ENCODE data around the gene LRMDA.

LRMDA gene

DNA sequence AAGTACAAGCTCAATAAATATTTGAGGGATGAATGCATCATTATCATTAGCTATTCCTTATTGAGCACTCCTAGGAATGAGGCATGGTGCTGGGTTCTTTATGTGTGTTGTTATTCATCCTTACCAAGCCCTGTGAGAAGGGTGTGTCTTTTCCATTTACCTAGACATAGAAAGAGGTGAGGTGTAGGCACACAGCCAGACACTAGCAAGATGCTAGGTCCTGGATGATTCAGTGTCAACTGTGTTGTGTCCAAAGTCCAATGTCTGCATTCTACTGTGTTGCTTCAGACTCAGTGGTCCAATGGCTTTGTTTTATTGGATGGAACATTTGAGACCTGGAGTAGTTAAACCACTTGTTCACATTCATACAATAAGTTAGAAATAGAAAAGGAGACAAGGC lies 605.5 kb downstream of the LRMDA start:
- Histone ChIP-seq H3K36me3 (ENCODE audit: control insufficient read depth in 2 of 2, insufficient read depth in 1 of 2, low read length in 2 of 2) (peaks cover 0 to 3% of the 10 kb centered on the region in 2 experiments; a peak in 1 of 3 replicates), H3K4me3 (ENCODE audit: low read depth, low read length) (no peak overlapping the region), H3K27ac (ENCODE audit: extremely low read depth, low read depth, low read length) (no peak overlapping the region), H3K9me3 (ENCODE audit: control insufficient read depth, insufficient read depth, low read depth, low read length) (no peaks in the 10 kb centered on the region), H3K4me1 (ENCODE audit: control insufficient read depth, insufficient read depth, low read length) (peaks cover 14% of the 10 kb centered on the region)
- ChIA-PET POLR2A (no interaction called here), CTCF (interaction anchor here (0.5 to 2.8 kb wide), 26 partner anchors 9 to 969 kb away, joined by 3 to 29 read pairs (median 4); partner anchors contain the start of gene ZNF503)
- TF ChIP-seq ZNF175 (tag by site-specific recombination; IDR thresholded peaks at IDR 0.05) (no peak), ZNF16 (tag by site-specific recombination; IDR thresholded peaks at IDR 0.05; ENCODE audit: low read depth) (no peak), SP3 (tag by site-specific recombination; IDR thresholded peaks at IDR 0.05) (no peak), GLIS2 (tag by site-specific recombination; IDR thresholded peaks at IDR 0.05) (no peak), MEIS1 (CRISPR knock-in tag; IDR thresholded peaks at IDR 0.05; ENCODE audit: borderline replicate concordance) (no peak)
- TF ChIP-seq, protein P1, sequence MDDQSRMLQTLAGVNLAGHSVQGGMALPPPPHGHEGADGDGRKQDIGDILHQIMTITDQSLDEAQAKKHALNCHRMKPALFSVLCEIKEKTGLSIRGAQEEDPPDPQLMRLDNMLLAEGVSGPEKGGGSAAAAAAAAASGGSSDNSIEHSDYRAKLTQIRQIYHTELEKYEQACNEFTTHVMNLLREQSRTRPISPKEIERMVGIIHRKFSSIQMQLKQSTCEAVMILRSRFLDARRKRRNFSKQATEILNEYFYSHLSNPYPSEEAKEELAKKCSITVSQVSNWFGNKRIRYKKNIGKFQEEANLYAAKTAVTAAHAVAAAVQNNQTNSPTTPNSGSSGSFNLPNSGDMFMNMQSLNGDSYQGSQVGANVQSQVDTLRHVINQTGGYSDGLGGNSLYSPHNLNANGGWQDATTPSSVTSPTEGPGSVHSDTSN (CRISPR knock-in tag; IDR thresholded peaks at IDR 0.05): no peak
- TF ChIP-seq, protein P2, sequence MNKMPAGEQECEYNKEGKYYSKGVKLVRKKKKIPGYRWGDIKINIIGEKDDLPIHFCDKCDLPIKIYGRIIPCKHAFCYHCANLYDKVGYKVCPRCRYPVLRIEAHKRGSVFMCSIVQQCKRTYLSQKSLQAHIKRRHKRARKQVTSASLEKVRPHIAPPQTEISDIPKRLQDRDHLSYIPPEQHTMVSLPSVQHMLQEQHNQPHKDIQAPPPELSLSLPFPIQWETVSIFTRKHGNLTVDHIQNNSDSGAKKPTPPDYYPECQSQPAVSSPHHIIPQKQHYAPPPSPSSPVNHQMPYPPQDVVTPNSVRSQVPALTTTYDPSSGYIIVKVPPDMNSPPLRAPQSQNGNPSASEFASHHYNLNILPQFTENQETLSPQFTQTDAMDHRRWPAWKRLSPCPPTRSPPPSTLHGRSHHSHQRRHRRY (tag by site-specific recombination; IDR thresholded peaks at IDR 0.05): no peak
- TF ChIP-seq, protein P3, sequence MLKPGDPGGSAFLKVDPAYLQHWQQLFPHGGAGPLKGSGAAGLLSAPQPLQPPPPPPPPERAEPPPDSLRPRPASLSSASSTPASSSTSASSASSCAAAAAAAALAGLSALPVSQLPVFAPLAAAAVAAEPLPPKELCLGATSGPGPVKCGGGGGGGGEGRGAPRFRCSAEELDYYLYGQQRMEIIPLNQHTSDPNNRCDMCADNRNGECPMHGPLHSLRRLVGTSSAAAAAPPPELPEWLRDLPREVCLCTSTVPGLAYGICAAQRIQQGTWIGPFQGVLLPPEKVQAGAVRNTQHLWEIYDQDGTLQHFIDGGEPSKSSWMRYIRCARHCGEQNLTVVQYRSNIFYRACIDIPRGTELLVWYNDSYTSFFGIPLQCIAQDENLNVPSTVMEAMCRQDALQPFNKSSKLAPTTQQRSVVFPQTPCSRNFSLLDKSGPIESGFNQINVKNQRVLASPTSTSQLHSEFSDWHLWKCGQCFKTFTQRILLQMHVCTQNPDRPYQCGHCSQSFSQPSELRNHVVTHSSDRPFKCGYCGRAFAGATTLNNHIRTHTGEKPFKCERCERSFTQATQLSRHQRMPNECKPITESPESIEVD (tag by site-specific recombination; IDR thresholded peaks at IDR 0.05): no peak
- TF ChIP-seq, protein P4, sequence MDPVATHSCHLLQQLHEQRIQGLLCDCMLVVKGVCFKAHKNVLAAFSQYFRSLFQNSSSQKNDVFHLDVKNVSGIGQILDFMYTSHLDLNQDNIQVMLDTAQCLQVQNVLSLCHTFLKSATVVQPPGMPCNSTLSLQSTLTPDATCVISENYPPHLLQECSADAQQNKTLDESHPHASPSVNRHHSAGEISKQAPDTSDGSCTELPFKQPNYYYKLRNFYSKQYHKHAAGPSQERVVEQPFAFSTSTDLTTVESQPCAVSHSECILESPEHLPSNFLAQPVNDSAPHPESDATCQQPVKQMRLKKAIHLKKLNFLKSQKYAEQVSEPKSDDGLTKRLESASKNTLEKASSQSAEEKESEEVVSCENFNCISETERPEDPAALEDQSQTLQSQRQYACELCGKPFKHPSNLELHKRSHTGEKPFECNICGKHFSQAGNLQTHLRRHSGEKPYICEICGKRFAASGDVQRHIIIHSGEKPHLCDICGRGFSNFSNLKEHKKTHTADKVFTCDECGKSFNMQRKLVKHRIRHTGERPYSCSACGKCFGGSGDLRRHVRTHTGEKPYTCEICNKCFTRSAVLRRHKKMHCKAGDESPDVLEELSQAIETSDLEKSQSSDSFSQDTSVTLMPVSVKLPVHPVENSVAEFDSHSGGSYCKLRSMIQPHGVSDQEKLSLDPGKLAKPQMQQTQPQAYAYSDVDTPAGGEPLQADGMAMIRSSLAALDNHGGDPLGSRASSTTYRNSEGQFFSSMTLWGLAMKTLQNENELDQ (tag by site-specific recombination; IDR thresholded peaks at IDR 0.05; ENCODE audit: low read depth): no peak

DNA sequence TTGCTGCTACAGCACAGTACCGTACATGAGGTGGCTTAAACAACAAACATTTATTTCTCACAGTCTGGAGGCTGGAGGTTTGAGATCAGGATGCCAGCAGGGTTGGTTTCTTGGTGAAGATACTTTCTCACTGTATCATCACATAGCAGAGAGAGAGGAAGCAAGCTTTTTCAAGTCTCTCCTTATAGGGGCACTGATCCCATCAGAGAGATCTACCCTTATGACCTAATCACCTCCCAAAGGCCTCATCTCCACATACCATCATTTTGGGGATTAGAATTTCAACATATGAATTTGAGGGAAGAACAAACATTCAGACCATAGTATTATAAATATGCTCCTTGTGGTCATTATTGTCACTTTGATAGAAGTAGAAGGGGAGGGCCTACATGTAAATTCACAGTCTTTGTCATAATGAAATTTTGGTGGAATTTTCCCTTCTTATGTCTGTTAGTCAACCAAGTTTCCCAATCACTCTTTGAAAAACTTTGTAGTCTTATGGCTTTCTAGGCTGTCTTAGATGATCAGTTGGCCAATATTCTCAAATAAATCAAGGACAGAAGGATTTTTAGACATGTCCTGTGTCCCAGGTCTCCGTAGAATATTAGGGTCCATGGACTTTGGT lies 606.2 kb downstream of the LRMDA start:
- H3K4me1 ChIP-seq (ENCODE audit: control insufficient read depth, insufficient read depth, low read length): peaks cover 14% of the 10 kb centered on the region
- no peaks in the 10 kb centered on the region for H3K9me3 ChIP-seq (ENCODE audit: control insufficient read depth, insufficient read depth, low read depth, low read length)
- no peak overlapping the region for H3K4me3 ChIP-seq (ENCODE audit: low read depth, low read length)
- no peak for TF ChIP-seq HOXA7 (CRISPR knock-in tag; IDR thresholded peaks at IDR 0.05; ENCODE audit: borderline replicate concordance)
- no peak for TF ChIP-seq ZEB2 (tag by site-specific recombination; IDR thresholded peaks at IDR 0.05)
- TF ChIP-seq ZNF623 (tag by site-specific recombination; IDR thresholded peaks at IDR 0.05): no peak
- no peak for TF ChIP-seq ZNF311 (tag by site-specific recombination; IDR thresholded peaks at IDR 0.05; ENCODE audit: borderline replicate concordance)
- TF ChIP-seq MEIS1 (CRISPR knock-in tag; IDR thresholded peaks at IDR 0.05; ENCODE audit: borderline replicate concordance): no peak
- TF ChIP-seq ZNF530 (tag by site-specific recombination; IDR thresholded peaks at IDR 0.05; ENCODE audit: low read depth): no peak
- TF ChIP-seq, protein P5, sequence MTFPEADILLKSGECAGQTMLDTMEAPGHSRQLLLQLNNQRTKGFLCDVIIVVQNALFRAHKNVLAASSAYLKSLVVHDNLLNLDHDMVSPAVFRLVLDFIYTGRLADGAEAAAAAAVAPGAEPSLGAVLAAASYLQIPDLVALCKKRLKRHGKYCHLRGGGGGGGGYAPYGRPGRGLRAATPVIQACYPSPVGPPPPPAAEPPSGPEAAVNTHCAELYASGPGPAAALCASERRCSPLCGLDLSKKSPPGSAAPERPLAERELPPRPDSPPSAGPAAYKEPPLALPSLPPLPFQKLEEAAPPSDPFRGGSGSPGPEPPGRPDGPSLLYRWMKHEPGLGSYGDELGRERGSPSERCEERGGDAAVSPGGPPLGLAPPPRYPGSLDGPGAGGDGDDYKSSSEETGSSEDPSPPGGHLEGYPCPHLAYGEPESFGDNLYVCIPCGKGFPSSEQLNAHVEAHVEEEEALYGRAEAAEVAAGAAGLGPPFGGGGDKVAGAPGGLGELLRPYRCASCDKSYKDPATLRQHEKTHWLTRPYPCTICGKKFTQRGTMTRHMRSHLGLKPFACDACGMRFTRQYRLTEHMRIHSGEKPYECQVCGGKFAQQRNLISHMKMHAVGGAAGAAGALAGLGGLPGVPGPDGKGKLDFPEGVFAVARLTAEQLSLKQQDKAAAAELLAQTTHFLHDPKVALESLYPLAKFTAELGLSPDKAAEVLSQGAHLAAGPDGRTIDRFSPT (tag by site-specific recombination; IDR thresholded peaks at IDR 0.05): no peak
- POLR2A ChIA-PET: no interaction called here
- CTCF ChIA-PET: interaction anchor here (0.6 to 2.8 kb wide), 9 partner anchors 11 to 642 kb away, joined by 3 to 29 read pairs (median 4); no protein-coding TSS in a partner anchor
- H3K27ac ChIP-seq (ENCODE audit: extremely low read depth, low read depth, low read length): no peak overlapping the region
- peaks cover 0 to 3% of the 10 kb centered on the region in 2 experiments; a peak in 1 of 3 replicates for H3K36me3 ChIP-seq (ENCODE audit: control insufficient read depth in 2 of 2, insufficient read depth in 1 of 2, low read length in 2 of 2)
